Ishikawa (cell line): ENCODE measurements around the gene PIGM.

Experiments used
- CEBPB ChIP-seq: IDR thresholded peaks from 2 replicates; pipeline ENCODE4 v1.6.1; 2012
- CREB1 ChIP-seq: IDR thresholded peaks from 2 replicates; pipeline ENCODE4 v1.6.1; 2012; ENCODE audit warnings: low read depth
- EGR1 ChIP-seq: IDR thresholded peaks from 2 replicates; pipeline ENCODE4 v1.6.1; 2012
- EP300 ChIP-seq: IDR thresholded peaks from 2 replicates; pipeline ENCODE4 v1.6.1; 2012; ENCODE audit warnings: borderline replicate concordance
- FOXM1 ChIP-seq: IDR thresholded peaks from 2 replicates; pipeline ENCODE4 v1.6.1; 2012; ENCODE audit warnings: low read depth, borderline replicate concordance
- MAX ChIP-seq: IDR thresholded peaks from 2 replicates; pipeline ENCODE4 v1.6.1; 2012
- NFIC ChIP-seq: IDR thresholded peaks from 2 replicates; pipeline ENCODE4 v1.6.1; 2012
- RAD21 ChIP-seq: IDR thresholded peaks from 2 replicates; pipeline ENCODE4 v1.6.1; 2012; ENCODE audit warnings: low read depth
- REST ChIP-seq: IDR thresholded peaks from 2 replicates; pipeline ENCODE4 v1.6.1; 2012; ENCODE audit warnings: low read depth, mild to moderate bottlenecking
- TAF1 ChIP-seq: IDR thresholded peaks from 2 replicates; pipeline ENCODE4 v1.6.1; 2012; ENCODE audit warnings: low read depth, mild to moderate bottlenecking
- TCF12 ChIP-seq: IDR thresholded peaks from 2 replicates; pipeline ENCODE4 v1.6.1; 2012; ENCODE audit warnings: low read depth
- TEAD4 ChIP-seq: IDR thresholded peaks from 2 replicates; pipeline ENCODE4 v1.6.1; 2012
- USF1 ChIP-seq: IDR thresholded peaks from 2 replicates; pipeline ENCODE4 v1.6.1; 2012
- YY1 ChIP-seq: IDR thresholded peaks from 2 replicates; pipeline ENCODE4 v1.6.1; 2012; ENCODE audit warnings: low read depth
- ZBTB7A ChIP-seq: IDR thresholded peaks from 2 replicates; pipeline ENCODE4 v1.6.1; 2012; ENCODE audit warnings: low read depth

Gene PIGM

GRCh38 chr1:160053548-160054365 lies 22.0 kb upstream of the PIGM start:
- TF ChIP-seq CREB1 (no peak), ZBTB7A (no peak)

- TF ChIP-seq ZBTB7A, result no peak
- no peak for TF ChIP-seq FOXM1
- TF ChIP-seq RAD21, result no peak
- TF ChIP-seq TEAD4, result no peak
- no peak for TF ChIP-seq TAF1
Measured at GRCh38 chr1:160052936-160053335, 21.1 kb upstream of the PIGM start.

- TF ChIP-seq EGR1, result no peak
Measured at GRCh38 chr1:160050619-160051018, 18.8 kb upstream of the PIGM start.

- no peak for TF ChIP-seq REST
- no peak for TF ChIP-seq EGR1
- no peak for TF ChIP-seq USF1
- no peak for TF ChIP-seq TAF1
- no peak for TF ChIP-seq ZBTB7A
- TF ChIP-seq CEBPB, result no peak
- no peak for TF ChIP-seq FOXM1
- no peak for TF ChIP-seq YY1
- no peak for TF ChIP-seq RAD21
Measured at GRCh38 chr1:160049101-160049500, 17.3 kb upstream of the PIGM start.

GRCh38 chr1:160048335-160048734 lies 16.5 kb upstream of the PIGM start:
- TF ChIP-seq RAD21 (no peak), EP300 (no peak), TAF1 (no peak), FOXM1 (no peak), MAX (no peak), TEAD4 (no peak), YY1 (no peak), CEBPB (no peak), NFIC (no peak), ZBTB7A (no peak), CREB1 (no peak), REST (no peak), USF1 (no peak), TCF12 (no peak), EGR1 (no peak)

GRCh38 chr1:160047111-160047991 lies 15.6 kb upstream of the PIGM start:
- TF ChIP-seq TEAD4 (no peak), TAF1 (no peak), TCF12 (no peak), RAD21 (no peak), NFIC (no peak), YY1 (no peak), FOXM1 (no peak), CREB1 (no peak), EP300 (no peak), ZBTB7A (no peak), MAX (no peak), REST (no peak), EGR1 (no peak), USF1 (no peak)
